IMR-90 (cell line): ENCODE data around the gene RIOK2. TPM values are rescaled to one million over a fixed set of nuclear protein-coding genes. Genes with fewer than 3 reads are reported as not detected.

Experiments
- ATAC-seq: fragments of 200-7000 bp; cut with Tn5 transposase; 2 replicates; pipeline ENCODE4 v1.9.1; 2020; ENCODE audit warnings: low read depth, mild to moderate bottlenecking, moderate library complexity
- BruUV-seq: library from RNA; stranded (reverse); fragments of 400-500 nt; replicated peaks from 2 replicates; lab custom pipeline; 2021; lab: Mats Ljungman, UMichigan
- CTCF ChIA-PET: fragments of 300-600 bp; formaldehyde crosslinking; extraction: SDS; loops from one replicate; lab custom pipeline; 2021; ENCODE audit warnings: antibody characterized with exemption; lab: Yijun Ruan, JAX
- POLR2A ChIA-PET: fragments of 300-600 bp; sonication (Branson Sonifier 250); formaldehyde crosslinking; loops from one replicate; lab custom pipeline; 2022; ENCODE audit warnings: antibody characterized with exemption; ENCODE audit not compliant: unreplicated experiment; lab: Charles Lee
- DNase-seq: peaks from one replicate; pipeline ENCODE4 v3.0.0; 2013
- H2AFZ ChIP-seq: replicated peaks from 2 replicates; pipeline ENCODE3; 2013; ENCODE audit warnings: low read length, mild to moderate bottlenecking; ENCODE audit not compliant: poor library complexity
- H2AK5ac ChIP-seq: 2 replicates; pipeline ENCODE4 v1.6.1; 2013; ENCODE audit warnings: low read depth, low read length, inconsistent platforms
- H2AK9ac ChIP-seq: replicated peaks from 2 replicates; pipeline ENCODE3; 2013; ENCODE audit warnings: mild to moderate bottlenecking, low read depth, low read length, moderate library complexity; ENCODE audit not compliant: poor library complexity
- H2BK120ac ChIP-seq: 2 replicates; pipeline ENCODE4 v1.6.1; 2013; ENCODE audit warnings: low read depth, low read length, inconsistent platforms
- H2BK15ac ChIP-seq: 3 replicates; pipeline ENCODE4 v1.6.1; 2013; ENCODE audit warnings: low read depth, low read length, inconsistent platforms
- H2BK20ac ChIP-seq: 2 replicates; pipeline ENCODE4 v1.6.1; 2013; ENCODE audit warnings: low read depth, mild to moderate bottlenecking, inconsistent platforms, low read length, moderate library complexity
- H2BK5ac ChIP-seq: 2 replicates; pipeline ENCODE4 v1.6.1; 2013; ENCODE audit warnings: mild to moderate bottlenecking, low read depth, low read length, inconsistent platforms; ENCODE audit not compliant: poor library complexity, severe bottlenecking
- H3K14ac ChIP-seq: replicated peaks from 2 replicates; pipeline ENCODE4 v1.6.1; 2013; ENCODE audit warnings: low read depth, low read length, inconsistent platforms
- H3K18ac ChIP-seq: 2 replicates; pipeline ENCODE4 v1.6.1; 2013; ENCODE audit warnings: low read depth, low read length, control low read depth
- H3K23ac ChIP-seq: 2 replicates; pipeline ENCODE4 v1.6.1; 2013; ENCODE audit warnings: low read depth, low read length, inconsistent platforms
- H3K27ac ChIP-seq: 2 replicates; pipeline ENCODE4 v1.5.1; 2013; ENCODE audit warnings: mild to moderate bottlenecking, control low read depth, low read length; ENCODE audit not compliant: insufficient read depth
- H3K27me3 ChIP-seq: 2 replicates; pipeline ENCODE4 v1.6.1; 2013; ENCODE audit warnings: low read length; ENCODE audit not compliant: control insufficient read depth, insufficient read depth
- H3K36me3 ChIP-seq: 2 replicates; pipeline ENCODE4 v1.6.1; 2013; ENCODE audit warnings: low read length, mixed read lengths; ENCODE audit not compliant: control insufficient read depth, insufficient read depth
- H3K4ac ChIP-seq: 2 replicates; pipeline ENCODE4 v1.6.1; 2013; ENCODE audit warnings: low read depth, low read length, inconsistent platforms
- H3K4me1 ChIP-seq: 2 replicates; pipeline ENCODE4 v1.6.1; 2013; ENCODE audit warnings: low read length, mixed read lengths; ENCODE audit not compliant: control insufficient read depth, insufficient read depth
- H3K4me2 ChIP-seq: 2 replicates; pipeline ENCODE4 v1.6.1; 2013; ENCODE audit warnings: low read depth, mild to moderate bottlenecking, control low read depth, low read length, moderate library complexity
- H3K4me3 ChIP-seq: 2 replicates; pipeline ENCODE4 v1.5.1; 2013; ENCODE audit warnings: low read depth, mild to moderate bottlenecking, control low read depth, low read length, moderate library complexity; ENCODE audit not compliant: insufficient read depth
- H3K56ac ChIP-seq: 2 replicates; pipeline ENCODE4 v1.6.1; 2013; ENCODE audit warnings: low read length, inconsistent platforms; ENCODE audit not compliant: insufficient read depth; ENCODE audit errors: extremely low read depth
- H3K79me1 ChIP-seq, 2 experiments: 2 replicates each; pipeline ENCODE4 v1.6.1; 2013; ENCODE audit warnings: low read length in 2 of 2, inconsistent platforms in 1 of 2, low read depth in 1 of 2
- H3K9ac ChIP-seq: 2 replicates; pipeline ENCODE4 v1.6.1; 2013; ENCODE audit warnings: low read depth, low read length, control low read depth
- H3K9me1 ChIP-seq: 2 replicates; pipeline ENCODE4 v1.6.1; 2013; ENCODE audit warnings: low read length, inconsistent platforms; ENCODE audit not compliant: insufficient read depth
- H3K9me3 ChIP-seq: 2 replicates; pipeline ENCODE4 v1.6.1; 2013; ENCODE audit warnings: low read length; ENCODE audit not compliant: control insufficient read depth, insufficient read depth
- H4K20me1 ChIP-seq: 2 replicates; pipeline ENCODE4 v1.6.1; 2013; ENCODE audit warnings: low read length, inconsistent platforms; ENCODE audit not compliant: insufficient read depth
- H4K5ac ChIP-seq: 2 replicates; pipeline ENCODE4 v1.6.1; 2013; ENCODE audit warnings: mild to moderate bottlenecking, low read depth, low read length, control low read depth
- H4K8ac ChIP-seq, 2 experiments: 2 replicates each; pipeline ENCODE4 v1.6.1; 2013; ENCODE audit warnings: low read depth in 2 of 2, low read length in 2 of 2, control low read depth in 1 of 2, inconsistent platforms in 1 of 2
- H4K91ac ChIP-seq: 2 replicates; pipeline ENCODE4 v1.6.1; 2013; ENCODE audit warnings: low read depth, low read length, inconsistent platforms; ENCODE audit not compliant: insufficient read depth
- CEBPB ChIP-seq: IDR thresholded peaks from 2 replicates; pipeline ENCODE4 v1.6.1; 2012; ENCODE audit warnings: low read depth, low read length, improper control_type of control experiment
- CHD1 ChIP-seq: IDR thresholded peaks from 2 replicates; pipeline ENCODE4 v1.6.1; 2012; ENCODE audit warnings: low read depth, low read length, improper control_type of control experiment
- FOS ChIP-seq: fragments of 150-350 bp; IDR thresholded peaks from 2 replicates; pipeline ENCODE4 v1.6.1; 2016; ENCODE audit warnings: low read depth, low read length
- MXI1 ChIP-seq: IDR thresholded peaks from 2 replicates; pipeline ENCODE4 v1.6.1; 2012; ENCODE audit warnings: low read depth, mild to moderate bottlenecking, low read length, moderate library complexity, borderline replicate concordance
- NFE2L2 ChIP-seq: fragments of 150-350 bp; IDR thresholded peaks from 2 replicates; pipeline ENCODE4 v1.6.1; 2016; ENCODE audit warnings: low read depth, mild to moderate bottlenecking, low read length
- POLR2A ChIP-seq: IDR thresholded peaks from 2 replicates; pipeline ENCODE4 v1.6.1; 2012; ENCODE audit warnings: mild to moderate bottlenecking, low read depth, low read length
- RFX5 ChIP-seq: IDR thresholded peaks from 2 replicates; pipeline ENCODE4 v1.8.0; 2012; ENCODE audit warnings: low read depth, mild to moderate bottlenecking, low read length, moderate library complexity
- WGBS, 2 experiments: methylation state at CpG; one replicate each; pipeline versions ENCODE4 v1.1.5 to v1.1.7; 2013; ENCODE audit warnings: missing lambda C conversion rate in 2 of 2; ENCODE audit not compliant: insufficient read length in 1 of 2; ENCODE audit errors: extremely low coverage in 2 of 2; 5-methylcytosine and 5-hydroxymethylcytosine counted together
- dilution Hi-C: fragments of 300-500 bp; cut with HindIII; formaldehyde crosslinking; loops from one replicate; pipeline ENCODE4 v1.14.3; 2018; ENCODE audit warnings: low sequenced_read_pairs; ENCODE audit not compliant: unreplicated experiment
- in situ Hi-C: fragments of 300-500 bp; cut with MboI; formaldehyde crosslinking; loops from 3 replicates; pipeline ENCODE4 v1.14.3; 2019; ENCODE audit warnings: low sequenced_read_pairs, inconsistent platforms, mixed read lengths
- intact Hi-C: fragments of 100-400 bp; cut with micrococcal nuclease; formaldehyde crosslinking; loops from 2 replicates; pipeline ENCODE4 v1.10.0; 2022
- polyA plus RNA-seq, 3 experiments: library from polyadenylated mRNA; depleted of rRNA; stranded (reverse); fragments of >200 nt; gene quantifications; 2 replicates each; pipeline ENCODE4 v1.2.3, GENCODE V29; 2012; ENCODE audit warnings: low replicate concordance in 1 of 3
- total RNA-seq: library from RNA; depleted of rRNA; stranded (reverse); fragments of >200 nt; gene quantifications from 2 replicates; pipeline ENCODE4 v1.2.3, GENCODE V29; 2012
- TF ChIP-seq, protein P1 (sequence below): conservative IDR thresholded peaks from 2 replicates; pipeline ENCODE4 v1.5.1; 2012; ENCODE audit warnings: mild to moderate bottlenecking, low read depth, low read length, improper control_type of control experiment
- TF ChIP-seq, protein P2 (sequence below): fragments of 150-350 bp; IDR thresholded peaks from 2 replicates; pipeline ENCODE4 v1.6.1; 2016; ENCODE audit warnings: low read depth, mild to moderate bottlenecking, low read length, moderate library complexity, borderline replicate concordance

The RIOK2 gene
- total and polyA plus RNA-seq, 2 of the 4 experiments (the other 2 are of a cell fraction), result 10.7 to 17.7 TPM

DNA sequence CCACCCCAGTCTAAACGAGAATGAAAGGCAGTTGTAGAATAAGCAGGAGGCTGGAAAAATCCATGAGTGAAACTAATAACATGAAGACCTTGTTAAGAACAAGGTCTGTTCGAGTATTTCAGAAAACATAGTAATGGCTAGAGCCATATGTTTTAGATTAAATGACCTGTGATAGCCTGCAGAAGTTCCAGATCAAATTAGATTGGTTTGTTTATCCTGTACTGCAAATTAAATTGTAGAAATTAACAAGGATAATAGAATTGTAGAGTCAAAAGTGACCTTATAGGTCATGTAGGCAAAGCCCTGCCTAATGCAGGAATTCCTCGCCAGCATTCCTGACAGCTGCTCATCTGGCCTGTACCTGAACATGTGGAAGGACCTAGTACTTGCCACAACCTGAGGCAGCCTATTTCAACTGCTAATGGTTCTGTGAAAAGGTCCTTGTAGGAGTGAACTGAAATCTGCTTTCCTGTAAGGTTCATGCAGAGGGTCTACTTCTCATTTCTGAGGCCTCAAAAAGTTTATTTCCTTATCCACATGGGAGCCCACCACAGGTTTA lies 57.8 kb downstream of the RIOK2 start:
- in situ Hi-C loops (no loop called here), intact Hi-C loops (no loop called here), dilution Hi-C loops (no loop called here)
- no peak for DNase-seq
- 20% methylated on average over 1 of the region's 3 CpGs; no CpG with 5 or more reads in 1 of the 2 experiments for WGBS, 2 experiments
- Histone ChIP-seq H3K56ac (no peak overlapping the region), H4K91ac (no peak overlapping the region), H2AFZ (no peak overlapping the region), H3K4me1 (no peaks in the 10 kb centered on the region), H3K23ac (no peak overlapping the region), H2BK15ac (no peak overlapping the region), H3K9me3 (no peaks in the 10 kb centered on the region), H3K9ac (no peak overlapping the region), H3K27me3 (peaks cover 45% of the 10 kb centered on the region), H4K20me1 (no peaks in the 10 kb centered on the region), H3K4ac (no peak overlapping the region), H3K18ac (no peak overlapping the region), H2BK20ac (no peak overlapping the region), H2AK5ac (no peak overlapping the region), H3K36me3 (no peaks in the 10 kb centered on the region), H3K4me2 (no peak overlapping the region), H3K4me3 (no peak overlapping the region), H3K14ac (no peak overlapping the region), H4K8ac (no peak overlapping the region), H3K9me1 (no peaks in the 10 kb centered on the region; the same call in 1 of the 2 replicates), H3K79me1 (no peaks in the 10 kb centered on the region), H2BK120ac (no peak overlapping the region), H3K27ac (no peak overlapping the region), H2AK9ac (no peak overlapping the region), H2BK5ac (no peak overlapping the region), H4K5ac (no peak overlapping the region)
- POLR2A ChIA-PET, result no interaction called here
- BruUV-seq, result no TSS peak
- ATAC-seq, result no peak
- TF ChIP-seq FOS, result no peak
- TF ChIP-seq NFE2L2, result no peak
- no peak for TF ChIP-seq CEBPB
- TF ChIP-seq MXI1, result no peak
- TF ChIP-seq, protein P1, sequence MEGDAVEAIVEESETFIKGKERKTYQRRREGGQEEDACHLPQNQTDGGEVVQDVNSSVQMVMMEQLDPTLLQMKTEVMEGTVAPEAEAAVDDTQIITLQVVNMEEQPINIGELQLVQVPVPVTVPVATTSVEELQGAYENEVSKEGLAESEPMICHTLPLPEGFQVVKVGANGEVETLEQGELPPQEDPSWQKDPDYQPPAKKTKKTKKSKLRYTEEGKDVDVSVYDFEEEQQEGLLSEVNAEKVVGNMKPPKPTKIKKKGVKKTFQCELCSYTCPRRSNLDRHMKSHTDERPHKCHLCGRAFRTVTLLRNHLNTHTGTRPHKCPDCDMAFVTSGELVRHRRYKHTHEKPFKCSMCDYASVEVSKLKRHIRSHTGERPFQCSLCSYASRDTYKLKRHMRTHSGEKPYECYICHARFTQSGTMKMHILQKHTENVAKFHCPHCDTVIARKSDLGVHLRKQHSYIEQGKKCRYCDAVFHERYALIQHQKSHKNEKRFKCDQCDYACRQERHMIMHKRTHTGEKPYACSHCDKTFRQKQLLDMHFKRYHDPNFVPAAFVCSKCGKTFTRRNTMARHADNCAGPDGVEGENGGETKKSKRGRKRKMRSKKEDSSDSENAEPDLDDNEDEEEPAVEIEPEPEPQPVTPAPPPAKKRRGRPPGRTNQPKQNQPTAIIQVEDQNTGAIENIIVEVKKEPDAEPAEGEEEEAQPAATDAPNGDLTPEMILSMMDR, result no peak
- TF ChIP-seq POLR2A, result no peak
- no peak for TF ChIP-seq RFX5
- TF ChIP-seq, protein P2, sequence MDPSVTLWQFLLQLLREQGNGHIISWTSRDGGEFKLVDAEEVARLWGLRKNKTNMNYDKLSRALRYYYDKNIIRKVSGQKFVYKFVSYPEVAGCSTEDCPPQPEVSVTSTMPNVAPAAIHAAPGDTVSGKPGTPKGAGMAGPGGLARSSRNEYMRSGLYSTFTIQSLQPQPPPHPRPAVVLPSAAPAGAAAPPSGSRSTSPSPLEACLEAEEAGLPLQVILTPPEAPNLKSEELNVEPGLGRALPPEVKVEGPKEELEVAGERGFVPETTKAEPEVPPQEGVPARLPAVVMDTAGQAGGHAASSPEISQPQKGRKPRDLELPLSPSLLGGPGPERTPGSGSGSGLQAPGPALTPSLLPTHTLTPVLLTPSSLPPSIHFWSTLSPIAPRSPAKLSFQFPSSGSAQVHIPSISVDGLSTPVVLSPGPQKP, result no peak
- no peak for TF ChIP-seq CHD1
- CTCF ChIA-PET, result interaction anchor here (1.0 kb wide), 1 partner anchor 17 kb away, joined by 3 read pairs; the partner anchor contains the start of gene LIX1
